DND-41 (cell line): ENCODE measurements around the gene CYP2S1.

Experiments used
- CTCF ChIP-seq: IDR thresholded peaks from 2 replicates; pipeline ENCODE4 v1.5.1; 2012; ENCODE audit warnings: borderline replicate concordance, low read length, moderate library complexity, mild to moderate bottlenecking; ENCODE audit not compliant: poor library complexity, severe bottlenecking; ENCODE audit errors: extremely low read depth
- EZH2 ChIP-seq: IDR thresholded peaks from 3 replicates; pipeline ENCODE4 v1.6.1; 2012; ENCODE audit warnings: borderline replicate concordance, low read depth, mild to moderate bottlenecking, moderate library complexity, low read length, inconsistent platforms; ENCODE audit not compliant: severe bottlenecking

- TF ChIP-seq CTCF (no peak), EZH2 (no peak)
These were observed 24.7 kb downstream of the CYP2S1 start for GRCh38 chr19:41217741-41218140.
